GM12875 (cell line): ENCODE results near the gene CCNT2.

Experiments
- H3K4me3 ChIP-seq: one replicate; pipeline ENCODE4 v1.5.1; 2011; ENCODE audit warnings: low read depth, low read length, control low read depth
- CTCF ChIP-seq: IDR thresholded peaks from 2 replicates; pipeline ENCODE4 v1.5.1; 2011; ENCODE audit warnings: low read depth, mild to moderate bottlenecking, control low read depth, inconsistent platforms, low read length, moderate library complexity, borderline replicate concordance; ENCODE audit not compliant: insufficient read depth

The CCNT2 gene

GRCh38 chr2:134918526-134919340, at the start of gene CCNT2:
Gene CCNT2 (plus strand): TSS chr2:134918822. CDS start chr2:134918855, 33 bp downstream.
- no peak for TF ChIP-seq CTCF
- H3K4me3 ChIP-seq: peak within 1 kb of the TSS; percentile 86

GRCh38 chr2:134869946-134870736, 48.5 kb upstream of the CCNT2 start:
- TF ChIP-seq CTCF: no peak
- no peak overlapping the region for H3K4me3 ChIP-seq

GRCh38 chr2:134873152-134873551, 45.5 kb upstream of the CCNT2 start:
- no peak overlapping the region for H3K4me3 ChIP-seq
- TF ChIP-seq CTCF: no peak

- no peak for TF ChIP-seq CTCF
- no peak overlapping the region for H3K4me3 ChIP-seq
Measured at GRCh38 chr2:134875309-134875708, 43.3 kb upstream of the CCNT2 start.

GRCh38 chr2:134882773-134883172, 35.8 kb upstream of the CCNT2 start:
- TF ChIP-seq CTCF: no peak
- H3K4me3 ChIP-seq: no peak overlapping the region

GRCh38 chr2:134883552-134884293, 34.9 kb upstream of the CCNT2 start:
- no peak for TF ChIP-seq CTCF
- no peak overlapping the region for H3K4me3 ChIP-seq

GRCh38 chr2:134884435-134884834, 34.2 kb upstream of the CCNT2 start:
- TF ChIP-seq CTCF: no peak
- no peak overlapping the region for H3K4me3 ChIP-seq
